Measurements from ENCODE around the gene ENPP6. TPM values are rescaled to one million over a fixed set of nuclear protein-coding genes. Genes with fewer than 3 reads are reported as not detected.
A peak's percentile ranks its signal among the peaks of the same experiment; 100 is the strongest.
"Not testable (repeated sequence)": the region's sequence is repeated elsewhere in the genome, so short reads cannot be mapped to it uniquely, and the experiment has no call there.

The ENPP6 gene
- total RNA-seq, 1 experiment from 2014 or later = not detected

DNA sequence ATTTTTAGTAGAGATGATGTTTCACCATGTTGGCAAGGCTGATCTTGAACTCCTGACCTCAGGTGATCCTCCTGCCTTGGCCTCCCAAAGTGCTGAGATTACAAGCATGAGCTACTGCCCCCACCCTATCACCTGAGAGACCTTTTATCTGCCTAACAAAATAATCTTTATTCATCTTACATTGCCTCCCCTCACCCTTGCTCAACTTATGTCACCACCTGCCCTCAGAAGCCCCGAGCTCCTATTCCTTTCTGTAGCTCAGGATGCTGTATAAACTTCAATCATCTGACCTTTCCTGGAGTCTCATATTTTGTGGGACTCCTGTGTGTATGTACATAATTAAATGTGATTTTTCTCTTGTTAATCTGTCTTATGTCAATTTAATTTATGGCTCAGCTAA is 29.7 kb upstream of the ENPP6 start:
- DNase-seq (ENCODE audit: low read depth, low spot score) = no peak
- in situ Hi-C loops (cut with HindIII; ENCODE audit: low pct_unique_long_range_greater_than_20kb, low sequenced_read_pairs) = no loop called here

DNA sequence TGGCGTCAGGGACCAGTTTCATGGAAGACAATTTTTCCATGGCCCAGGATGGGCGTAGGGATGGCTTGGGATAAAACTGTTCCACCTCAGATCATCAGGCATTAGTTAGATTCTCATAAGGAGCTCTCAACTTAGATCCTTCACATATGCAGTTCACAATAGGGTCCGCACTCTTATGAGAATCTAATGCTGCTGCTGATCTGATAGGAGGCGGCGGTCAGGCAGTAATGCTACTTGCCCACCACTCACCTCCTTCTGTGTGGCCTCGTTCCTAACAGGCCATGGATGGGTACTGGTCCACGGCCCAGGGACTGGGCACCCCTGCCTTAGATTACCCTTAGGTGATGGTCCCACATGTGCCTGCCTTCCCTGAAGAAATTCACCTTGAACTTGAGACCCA is 28.8 kb upstream of the ENPP6 start:
- DNase-seq (ENCODE audit: low read depth, low spot score) = no peak
- in situ Hi-C loops (cut with HindIII; ENCODE audit: low pct_unique_long_range_greater_than_20kb, low sequenced_read_pairs) = no loop called here

- no peak for DNase-seq (ENCODE audit: low read depth, low spot score)
- in situ Hi-C loops (cut with HindIII; ENCODE audit: low pct_unique_long_range_greater_than_20kb, low sequenced_read_pairs) = no loop called here
Observed at GRCh38 chr4:184238072-184238745, 20.5 kb upstream of the ENPP6 start.

- in situ Hi-C loops (cut with HindIII; ENCODE audit: low pct_unique_long_range_greater_than_20kb, low sequenced_read_pairs) = no loop called here
Observed at GRCh38 chr4:184237612-184238011, 19.9 kb upstream of the ENPP6 start.

DNA sequence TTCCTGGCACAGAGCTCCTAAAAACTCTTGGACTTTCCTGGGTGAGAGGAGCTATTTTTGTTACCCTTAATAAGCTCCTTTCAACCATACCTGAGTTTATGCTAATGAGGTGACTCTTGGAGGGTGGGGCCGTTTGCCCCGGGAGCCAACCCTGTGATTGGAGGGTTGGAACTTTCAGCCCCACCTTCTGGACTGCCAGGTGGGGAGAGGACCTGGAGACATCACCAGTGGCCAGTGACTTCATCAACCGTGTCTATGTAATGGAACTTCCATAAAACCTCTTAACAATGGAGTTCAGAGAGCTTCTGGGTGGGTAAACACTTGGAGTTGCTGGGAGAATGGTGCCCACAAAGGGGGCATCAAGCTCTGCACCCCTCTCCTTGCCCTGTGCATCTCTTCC is 17.9 kb upstream of the ENPP6 start:
- in situ Hi-C loops (cut with HindIII; ENCODE audit: low pct_unique_long_range_greater_than_20kb, low sequenced_read_pairs) = no loop called here
- no peak for DNase-seq (ENCODE audit: low read depth, low spot score)

More at GRCh38 chr4:184237612-184238011, 19.9 kb upstream of the ENPP6 start:
- peak; percentile 9 for DNase-seq (ENCODE audit: low read depth, low spot score)

GRCh38 chr4:184234155-184234554 is 16.5 kb upstream of the ENPP6 start:
- no peak for DNase-seq (ENCODE audit: low read depth, low spot score)
- in situ Hi-C loops (cut with HindIII; ENCODE audit: low pct_unique_long_range_greater_than_20kb, low sequenced_read_pairs) = no loop called here

GRCh38 chr4:184232975-184233374 is 15.3 kb upstream of the ENPP6 start:
- no peak for DNase-seq (ENCODE audit: low read depth, low spot score)
- in situ Hi-C loops (cut with HindIII; ENCODE audit: low pct_unique_long_range_greater_than_20kb, low sequenced_read_pairs) = no loop called here

DNA sequence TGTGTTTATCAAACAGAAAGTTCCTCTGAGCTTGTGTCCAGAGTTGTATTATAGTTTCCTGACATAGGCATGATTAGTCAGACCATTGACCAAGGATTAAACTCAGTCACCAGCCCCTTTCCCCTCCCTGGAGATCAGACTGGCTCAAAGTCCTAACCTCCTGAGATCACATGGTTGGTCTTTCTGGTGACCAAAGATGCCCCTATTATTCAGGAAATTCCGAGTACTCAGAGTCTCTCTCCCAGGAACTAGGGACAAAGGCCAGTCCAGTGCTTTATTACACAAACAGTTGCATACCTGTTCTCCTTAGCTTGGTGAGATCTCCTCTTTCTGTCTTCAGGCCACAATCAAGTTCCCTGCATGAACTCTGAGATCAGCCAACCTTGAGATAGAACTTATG is 14.5 kb upstream of the ENPP6 start:
- in situ Hi-C loops (cut with HindIII; ENCODE audit: low pct_unique_long_range_greater_than_20kb, low sequenced_read_pairs) = no loop called here
- no peak for DNase-seq (ENCODE audit: low read depth, low spot score)

- in situ Hi-C loops (cut with HindIII; ENCODE audit: low pct_unique_long_range_greater_than_20kb, low sequenced_read_pairs) = no loop called here
- DNase-seq (ENCODE audit: low read depth, low spot score) = no peak
Observed at GRCh38 chr4:184231573-184231972, 13.9 kb upstream of the ENPP6 start.

- in situ Hi-C loops (cut with HindIII; ENCODE audit: low pct_unique_long_range_greater_than_20kb, low sequenced_read_pairs) = no loop called here
- DNase-seq (ENCODE audit: low read depth, low spot score) = no peak
Observed at GRCh38 chr4:184228056-184228705, 10.5 kb upstream of the ENPP6 start.

DNA sequence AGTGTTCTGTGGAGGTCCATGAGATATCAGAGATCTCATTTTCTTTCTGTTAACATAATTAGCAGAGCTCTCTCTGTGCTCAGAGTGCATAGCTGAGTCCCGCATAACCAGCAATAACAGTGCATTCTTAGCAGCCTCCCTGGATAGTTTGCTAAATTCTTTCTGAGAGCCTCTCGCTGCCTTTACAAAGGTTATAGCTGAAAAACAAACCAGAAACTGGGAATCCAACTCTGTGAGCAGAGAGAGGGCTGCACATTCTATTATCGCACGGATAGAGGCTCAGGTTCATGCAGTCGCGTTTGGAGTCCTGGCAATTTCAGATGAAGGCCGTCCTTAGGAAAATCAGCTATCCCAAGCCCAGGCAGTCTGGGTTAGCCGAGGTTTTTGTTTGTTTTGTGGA is 1.2 kb downstream of the ENPP6 start:
- DNase-seq (ENCODE audit: low read depth, low spot score) = no peak
- in situ Hi-C loops (cut with HindIII; ENCODE audit: low pct_unique_long_range_greater_than_20kb, low sequenced_read_pairs) = no loop called here

DNA sequence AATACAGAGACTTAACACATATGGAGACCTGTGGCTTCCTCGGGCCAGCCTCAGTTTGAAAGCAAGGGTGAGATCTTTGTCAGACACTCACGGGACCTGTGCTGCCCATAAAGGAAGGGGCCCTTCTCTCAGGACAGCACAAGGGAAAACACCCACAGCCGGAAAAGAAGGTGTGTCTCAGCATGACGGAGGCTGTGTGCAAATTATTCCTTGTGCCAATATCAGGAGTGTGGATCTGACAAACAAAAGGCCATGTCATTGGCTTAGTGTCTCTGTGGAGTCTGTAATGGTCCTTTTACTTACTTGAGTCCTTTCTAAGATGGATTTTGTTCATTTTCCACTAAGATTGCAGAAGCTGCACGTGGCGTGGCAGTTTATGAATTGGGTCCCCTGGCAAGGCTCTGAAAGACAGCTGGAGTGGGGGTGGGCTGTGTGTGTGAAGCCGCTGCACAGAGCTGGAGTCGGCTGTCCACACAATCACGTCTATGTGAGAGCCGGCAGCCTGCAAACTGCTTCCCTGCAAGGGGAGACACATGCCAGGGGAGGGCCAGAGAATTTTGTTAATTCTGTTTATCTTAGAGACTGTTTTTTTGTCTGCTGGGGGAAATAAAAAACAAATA is 1.9 kb downstream of the ENPP6 start:
- in situ Hi-C loops (cut with HindIII; ENCODE audit: low pct_unique_long_range_greater_than_20kb, low sequenced_read_pairs) = no loop called here
- DNase-seq (ENCODE audit: low read depth, low spot score) = no peak

- no peak for DNase-seq (ENCODE audit: low read depth, low spot score)
- in situ Hi-C loops (cut with HindIII; ENCODE audit: low pct_unique_long_range_greater_than_20kb, low sequenced_read_pairs) = no loop called here
Observed at GRCh38 chr4:184214931-184215330, 2.7 kb downstream of the ENPP6 start.

GRCh38 chr4:184207734-184208607 is 9.7 kb downstream of the ENPP6 start:
- in situ Hi-C loops (cut with HindIII; ENCODE audit: low pct_unique_long_range_greater_than_20kb, low sequenced_read_pairs); DNase-seq (ENCODE audit: low read depth, low spot score): not testable (repeated sequence)

- in situ Hi-C loops (cut with HindIII; ENCODE audit: low pct_unique_long_range_greater_than_20kb, low sequenced_read_pairs) = no loop called here
- no peak for DNase-seq (ENCODE audit: low read depth, low spot score)
Observed at GRCh38 chr4:184205243-184205642, 12.4 kb downstream of the ENPP6 start.

GRCh38 chr4:184203300-184203699 is 14.4 kb downstream of the ENPP6 start:
- in situ Hi-C loops (cut with HindIII; ENCODE audit: low pct_unique_long_range_greater_than_20kb, low sequenced_read_pairs) = no loop called here
- no peak for DNase-seq (ENCODE audit: low read depth, low spot score)

DNA sequence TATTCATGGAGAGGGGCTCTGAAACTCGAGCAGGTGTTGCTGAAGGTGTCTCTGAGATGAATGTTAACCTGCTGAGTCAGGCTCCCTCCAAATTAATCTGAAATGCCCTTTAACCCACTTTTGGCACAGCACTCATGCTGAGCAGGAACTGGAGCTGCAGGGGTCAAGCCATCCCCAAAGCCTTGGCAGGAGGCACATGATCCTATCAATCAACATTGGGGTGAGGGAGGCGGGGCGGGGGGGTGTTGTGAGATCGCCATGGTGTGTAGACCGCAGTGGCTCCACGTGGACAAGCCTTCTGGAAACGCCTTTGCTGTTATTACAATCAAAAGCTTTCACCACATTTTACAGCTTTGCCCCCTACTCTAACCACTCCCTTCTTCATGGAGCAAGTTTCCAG is 16.5 kb downstream of the ENPP6 start:
- in situ Hi-C loops (cut with HindIII; ENCODE audit: low pct_unique_long_range_greater_than_20kb, low sequenced_read_pairs) = no loop called here

DNA sequence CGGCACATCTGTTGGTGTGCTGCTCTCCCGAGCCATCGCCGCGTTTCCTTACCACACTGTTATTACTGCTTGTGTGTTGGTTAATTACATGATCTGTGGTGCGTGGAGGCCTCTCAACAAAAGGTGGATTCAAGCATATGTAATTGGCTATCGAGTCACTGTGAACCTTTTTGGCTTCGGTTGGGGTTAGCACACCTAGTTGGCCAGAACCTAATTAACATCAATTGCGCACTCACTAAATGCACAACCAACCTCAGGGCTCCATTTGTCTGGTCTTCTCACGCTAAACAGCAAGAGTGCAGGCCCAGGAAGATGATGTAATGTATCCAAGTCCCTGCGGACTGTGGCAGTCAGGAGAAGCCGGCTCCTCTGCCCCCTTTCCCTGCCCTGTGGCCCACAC is 17.4 kb downstream of the ENPP6 start:
- no peak for DNase-seq (ENCODE audit: low read depth, low spot score)
- in situ Hi-C loops (cut with HindIII; ENCODE audit: low pct_unique_long_range_greater_than_20kb, low sequenced_read_pairs) = no loop called here

More for the DNA sequence above, 16.5 kb downstream of the ENPP6 start:
- DNase-seq (ENCODE audit: low read depth, low spot score) = no peak

Data from SK-MEL-5 (cell line).